ENCODE measurements around the gene GRIK3.

GRIK3 gene

GRCh38 chr1:36853638-36854037 is 180.7 kb downstream of the GRIK3 start:
- TF ChIP-seq POLR2AphosphoS5 (IDR thresholded peaks at IDR 0.05; ENCODE audit: low read depth) (no peak), SPI1 (IDR thresholded peaks at IDR 0.05; ENCODE audit: borderline replicate concordance, low read depth) (no peak), GABPA (IDR thresholded peaks at IDR 0.05; ENCODE audit: low read depth) (no peak), CTCF (IDR thresholded peaks at IDR 0.05; ENCODE audit: insufficient read depth, low read length) (no peak)
- TF ChIP-seq, protein P1, sequence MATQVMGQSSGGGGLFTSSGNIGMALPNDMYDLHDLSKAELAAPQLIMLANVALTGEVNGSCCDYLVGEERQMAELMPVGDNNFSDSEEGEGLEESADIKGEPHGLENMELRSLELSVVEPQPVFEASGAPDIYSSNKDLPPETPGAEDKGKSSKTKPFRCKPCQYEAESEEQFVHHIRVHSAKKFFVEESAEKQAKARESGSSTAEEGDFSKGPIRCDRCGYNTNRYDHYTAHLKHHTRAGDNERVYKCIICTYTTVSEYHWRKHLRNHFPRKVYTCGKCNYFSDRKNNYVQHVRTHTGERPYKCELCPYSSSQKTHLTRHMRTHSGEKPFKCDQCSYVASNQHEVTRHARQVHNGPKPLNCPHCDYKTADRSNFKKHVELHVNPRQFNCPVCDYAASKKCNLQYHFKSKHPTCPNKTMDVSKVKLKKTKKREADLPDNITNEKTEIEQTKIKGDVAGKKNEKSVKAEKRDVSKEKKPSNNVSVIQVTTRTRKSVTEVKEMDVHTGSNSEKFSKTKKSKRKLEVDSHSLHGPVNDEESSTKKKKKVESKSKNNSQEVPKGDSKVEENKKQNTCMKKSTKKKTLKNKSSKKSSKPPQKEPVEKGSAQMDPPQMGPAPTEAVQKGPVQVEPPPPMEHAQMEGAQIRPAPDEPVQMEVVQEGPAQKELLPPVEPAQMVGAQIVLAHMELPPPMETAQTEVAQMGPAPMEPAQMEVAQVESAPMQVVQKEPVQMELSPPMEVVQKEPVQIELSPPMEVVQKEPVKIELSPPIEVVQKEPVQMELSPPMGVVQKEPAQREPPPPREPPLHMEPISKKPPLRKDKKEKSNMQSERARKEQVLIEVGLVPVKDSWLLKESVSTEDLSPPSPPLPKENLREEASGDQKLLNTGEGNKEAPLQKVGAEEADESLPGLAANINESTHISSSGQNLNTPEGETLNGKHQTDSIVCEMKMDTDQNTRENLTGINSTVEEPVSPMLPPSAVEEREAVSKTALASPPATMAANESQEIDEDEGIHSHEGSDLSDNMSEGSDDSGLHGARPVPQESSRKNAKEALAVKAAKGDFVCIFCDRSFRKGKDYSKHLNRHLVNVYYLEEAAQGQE (IDR thresholded peaks at IDR 0.05; ENCODE audit: insufficient replicate concordance, low read depth) = no peak

GRCh38 chr1:36852586-36852985 is 181.7 kb downstream of the GRIK3 start:
- TF ChIP-seq CTCF (IDR thresholded peaks at IDR 0.05; ENCODE audit: insufficient read depth, low read length) (no peak), POLR2AphosphoS5 (IDR thresholded peaks at IDR 0.05; ENCODE audit: low read depth) (no peak), GABPA (IDR thresholded peaks at IDR 0.05; ENCODE audit: low read depth) (no peak), SPI1 (IDR thresholded peaks at IDR 0.05; ENCODE audit: borderline replicate concordance, low read depth) (no peak)
- TF ChIP-seq, protein P1 (IDR thresholded peaks at IDR 0.05; ENCODE audit: insufficient replicate concordance, low read depth) = no peak
- Histone ChIP-seq H3K27me3 (ENCODE audit: insufficient read depth, poor library complexity, severe bottlenecking) (peaks cover 11% of the 10 kb centered on the region), H3K4me3 (replicated peaks; ENCODE audit: insufficient read depth, low read length) (no peak overlapping the region), H3K27ac (replicated peaks) (no peak overlapping the region)
- no peak for DNase-seq (ENCODE audit: low read depth in 1 of 2, low spot score in 1 of 2)

More at GRCh38 chr1:36853638-36854037, 180.7 kb downstream of the GRIK3 start:
- Histone ChIP-seq H3K4me3 (replicated peaks; ENCODE audit: insufficient read depth, low read length) (no peak overlapping the region), H3K27me3 (ENCODE audit: insufficient read depth, poor library complexity, severe bottlenecking) (peaks cover under 1% of the 10 kb centered on the region), H3K27ac (replicated peaks) (no peak overlapping the region)
- DNase-seq (ENCODE audit: low read depth in 1 of 2, low spot score in 1 of 2) = no peak

DNA sequence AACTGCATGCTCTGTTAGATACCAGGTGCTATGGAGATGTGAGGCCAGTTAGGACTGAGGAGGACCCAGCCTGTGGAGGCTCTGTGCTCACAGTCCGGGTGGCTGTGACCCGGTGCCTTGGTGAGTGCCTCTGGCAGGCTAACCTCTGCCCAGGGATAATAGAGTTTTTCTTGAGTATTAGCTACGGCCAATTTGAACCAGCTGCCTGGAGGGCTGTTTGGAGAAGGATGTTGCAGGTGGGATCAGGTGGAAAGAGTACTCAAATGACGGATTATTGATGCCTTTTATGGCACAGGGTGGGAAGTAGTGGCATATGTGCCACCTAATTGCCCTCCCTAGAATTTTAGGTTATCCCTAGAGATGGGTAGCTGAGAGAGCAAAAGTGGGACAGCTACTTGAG is 182.7 kb downstream of the GRIK3 start:
- H3K27me3 ChIP-seq (ENCODE audit: insufficient read depth, poor library complexity, severe bottlenecking) = peaks cover 11% of the 10 kb centered on the region

More for the DNA sequence above, 182.7 kb downstream of the GRIK3 start:
- Histone ChIP-seq H3K4me3 (replicated peaks; ENCODE audit: insufficient read depth, low read length) (no peak overlapping the region), H3K27ac (replicated peaks) (no peak overlapping the region)
- DNase-seq (ENCODE audit: low read depth in 1 of 2, low spot score in 1 of 2) = no peak
- no peak for TF ChIP-seq CTCF (IDR thresholded peaks at IDR 0.05; ENCODE audit: insufficient read depth, low read length)
- no peak for TF ChIP-seq GABPA (IDR thresholded peaks at IDR 0.05; ENCODE audit: low read depth)
- no peak for TF ChIP-seq SPI1 (IDR thresholded peaks at IDR 0.05; ENCODE audit: borderline replicate concordance, low read depth)
- TF ChIP-seq POLR2AphosphoS5 (IDR thresholded peaks at IDR 0.05; ENCODE audit: low read depth) = no peak
- TF ChIP-seq, protein P1 (IDR thresholded peaks at IDR 0.05; ENCODE audit: insufficient replicate concordance, low read depth) = no peak
